GM18507 (cell line): Measurements from ENCODE around the gene SRPK3.

Experiments used
- DNase-seq: peaks from one replicate; pipeline ENCODE4 v3.0.0; 2011; ENCODE audit warnings: low read depth; ENCODE audit not compliant: insufficient read length; ENCODE audit errors: extremely low spot score
- FAIRE-seq: peaks from 2 replicates; lab custom pipeline; 2011; peaks lifted over from hg19 to GRCh38; lab: Jason Lieb, UNC

Gene SRPK3

GRCh38 chrX:153778684-153779101 lies 2.1 kb upstream of the SRPK3 start:
- DNase-seq (no peak), FAIRE-seq (no peak)

- no peak for DNase-seq
- FAIRE-seq, result no peak
These were observed 757 bp upstream of the SRPK3 start for GRCh38 chrX:153779891-153780677.

GRCh38 chrX:153781428-153782047 lies 697 bp downstream of the SRPK3 start:
- no peak for FAIRE-seq
- no peak for DNase-seq

GRCh38 chrX:153782313-153782712 lies 1.5 kb downstream of the SRPK3 start:
- FAIRE-seq, result no peak
- no peak for DNase-seq

GRCh38 chrX:153782871-153783270 lies 2.0 kb downstream of the SRPK3 start:
- no peak for DNase-seq
- FAIRE-seq, result no peak

GRCh38 chrX:153783378-153784013 lies 2.7 kb downstream of the SRPK3 start:
- FAIRE-seq, result no peak

GRCh38 chrX:153784325-153784967 lies 3.6 kb downstream of the SRPK3 start:
- no peak for FAIRE-seq
- no peak for DNase-seq

More at GRCh38 chrX:153783378-153784013, 2.7 kb downstream of the SRPK3 start:
- DNase-seq, result no peak

GRCh38 chrX:153786669-153787068 lies 5.8 kb downstream of the SRPK3 start:
- no peak for DNase-seq
- no peak for FAIRE-seq

- no peak for FAIRE-seq
- no peak for DNase-seq
These were observed 8.8 kb downstream of the SRPK3 start for GRCh38 chrX:153789654-153790053.

GRCh38 chrX:153791104-153791852 lies 10.4 kb downstream of the SRPK3 start:
- FAIRE-seq (no peak), DNase-seq (no peak)

GRCh38 chrX:153792368-153792767 lies 11.5 kb downstream of the SRPK3 start:
- DNase-seq (no peak), FAIRE-seq (no peak)

- FAIRE-seq (no peak), DNase-seq (no peak)
These were observed 12.4 kb downstream of the SRPK3 start for GRCh38 chrX:153793291-153793690.

GRCh38 chrX:153794018-153794896 lies 13.4 kb downstream of the SRPK3 start, which contains the start of the genes IDH3G and SSR4:
Gene IDH3G, minus strand, starts transcription at chrX:153794375. Its CDS starts 49 bp downstream, at chrX:153794326.
Gene SSR4, plus strand, starts transcription at chrX:153794668. Its CDS starts 20 bp downstream, at chrX:153794688.
- FAIRE-seq, result peak; percentile 100
- DNase-seq, result peak; percentile 88

GRCh38 chrX:153794897-153795816 lies 14.3 kb downstream of the SRPK3 start:
- no peak for DNase-seq
- peak; percentile 48 for FAIRE-seq

- DNase-seq (no peak), FAIRE-seq (no peak)
These were observed 16.7 kb downstream of the SRPK3 start for GRCh38 chrX:153797415-153798015.

- FAIRE-seq (no peak), DNase-seq (no peak)
These were observed 18.5 kb downstream of the SRPK3 start for GRCh38 chrX:153799326-153799725.

- FAIRE-seq, result no peak
- no peak for DNase-seq
These were observed 19.4 kb downstream of the SRPK3 start for GRCh38 chrX:153800177-153800722.
